ENCODE data around the gene ZNRF1. TPM values are rescaled to one million over a fixed set of nuclear protein-coding genes. Genes with fewer than 3 reads are reported as not detected.

ZNRF1 gene
- total and polyA plus RNA-seq, 2 donors, result 13.4 to 22.0 TPM

DNA sequence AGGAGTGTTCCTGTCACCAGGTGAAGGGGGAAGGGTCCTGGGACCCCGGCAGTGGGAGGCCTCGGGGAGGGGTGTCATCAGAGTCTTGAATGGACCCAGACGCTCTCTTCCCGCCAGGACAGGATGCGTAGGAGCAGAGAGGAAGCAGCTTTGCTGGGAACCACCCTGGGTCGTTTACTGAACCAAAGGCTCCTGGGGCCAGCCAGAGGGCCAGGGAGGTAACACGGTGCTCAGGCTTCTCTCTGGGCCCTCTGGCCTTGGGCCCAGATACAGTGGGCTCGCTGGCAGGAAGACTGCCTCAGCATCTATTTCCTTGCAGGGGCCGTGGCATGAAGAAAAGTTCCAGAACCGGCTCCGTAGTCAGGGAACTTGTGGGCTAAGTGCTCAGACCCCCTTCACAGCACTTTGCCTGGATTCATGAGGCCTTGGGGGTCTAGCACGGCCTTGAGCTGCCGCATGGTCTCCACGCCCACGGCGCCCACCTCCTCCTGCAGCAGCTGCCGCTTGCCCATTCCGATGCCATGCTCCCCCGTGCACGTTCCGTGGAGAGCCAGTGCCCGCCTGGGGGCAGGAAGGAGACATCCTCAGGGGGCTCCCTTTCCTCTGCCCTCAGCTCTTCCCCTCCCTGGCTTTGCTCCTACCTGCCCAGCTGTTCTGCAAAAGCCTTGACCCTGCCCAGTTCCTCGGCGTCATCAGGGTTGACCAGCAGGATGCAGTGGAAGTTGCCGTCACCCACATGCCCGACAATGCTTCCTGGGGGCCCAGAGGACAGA is 113.3 kb downstream of the ZNRF1 start:
- no peaks in the 10 kb centered on the region for H3K4me1 ChIP-seq (ENCODE audit: insufficient read depth)
- no peak overlapping the region for H3K27ac ChIP-seq (ENCODE audit: low read depth)
- no peak for DNase-seq (ENCODE audit: extremely low spot score)
- no peak overlapping the region for H3K4me3 ChIP-seq (ENCODE audit: low read depth, low read length)
- 51% methylated on average over 26 of the region's 26 CpGs for WGBS
- no peaks in the 10 kb centered on the region for H3K36me3 ChIP-seq (ENCODE audit: insufficient read depth)

DNA sequence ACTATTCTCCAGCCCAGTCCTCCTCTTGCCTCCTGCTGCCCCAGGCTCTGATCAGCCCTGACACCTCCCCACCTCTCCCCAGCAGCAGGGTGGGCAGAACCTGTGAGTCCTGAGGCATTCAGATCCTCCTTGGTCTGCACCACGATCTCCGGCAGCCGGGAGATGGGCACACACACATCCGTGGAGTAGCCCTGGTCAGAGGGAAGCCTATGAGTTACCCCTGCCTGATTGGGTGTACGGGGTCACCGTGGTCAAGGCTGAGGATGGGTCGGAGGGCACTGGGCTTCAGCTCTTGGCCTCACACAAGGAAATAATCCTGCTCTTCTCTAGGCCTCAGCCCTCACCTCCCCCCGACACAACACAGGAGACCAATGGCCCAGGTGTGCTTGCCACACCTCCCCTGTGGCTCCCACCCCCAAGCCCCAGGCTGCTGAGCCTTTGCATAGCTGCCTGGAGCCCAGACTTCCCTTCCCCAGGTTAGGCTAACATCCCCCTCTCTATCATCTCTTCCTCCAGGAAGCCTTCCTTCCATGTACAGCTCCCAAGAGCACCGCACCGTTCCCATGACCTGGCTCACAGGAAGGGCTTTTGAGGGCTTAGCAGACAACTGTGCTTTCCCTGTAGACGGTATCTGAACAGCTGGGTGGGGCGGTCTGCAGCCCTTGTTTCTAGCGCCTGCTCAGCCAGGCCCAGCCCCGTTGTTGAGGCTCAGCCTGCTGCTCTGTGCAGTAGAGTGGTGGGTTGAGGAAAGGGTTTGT is 114.1 kb downstream of the ZNRF1 start:
- Histone ChIP-seq H3K36me3 (ENCODE audit: insufficient read depth) (no peaks in the 10 kb centered on the region), H3K4me3 (ENCODE audit: low read depth, low read length) (no peak overlapping the region), H3K27ac (ENCODE audit: low read depth) (no peak overlapping the region), H3K4me1 (ENCODE audit: insufficient read depth) (no peaks in the 10 kb centered on the region)
- no peak for DNase-seq (ENCODE audit: extremely low spot score)
- 60% methylated on average over 14 of the region's 14 CpGs for WGBS

DNA sequence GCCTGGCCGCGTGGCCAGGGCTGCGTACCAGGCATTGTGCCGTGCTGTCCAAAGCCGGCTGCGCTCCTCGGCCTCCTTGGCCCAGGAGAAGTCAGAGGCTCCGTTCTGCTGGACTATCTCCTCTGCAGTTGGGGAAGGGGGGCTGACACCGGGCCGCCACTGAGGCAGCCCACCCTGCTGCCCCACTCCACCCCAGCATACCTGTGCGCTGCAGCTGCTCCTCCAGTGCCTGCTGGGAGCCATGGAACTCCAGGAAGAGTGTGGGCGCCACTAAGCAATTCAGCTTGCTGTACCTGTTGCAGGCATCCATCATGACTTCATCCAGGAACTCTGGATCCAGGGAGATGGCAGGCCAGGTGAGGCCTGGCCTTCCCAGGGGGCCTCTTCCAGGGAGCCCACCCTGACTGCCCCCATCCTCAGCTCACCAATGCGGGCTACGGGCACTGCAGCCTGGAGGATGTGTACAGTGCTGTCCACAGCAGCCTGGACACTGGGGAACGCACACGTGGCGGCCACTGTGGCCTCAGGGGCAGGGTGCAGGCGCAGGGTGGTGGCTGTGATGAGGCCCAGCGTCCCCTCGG is 114.8 kb downstream of the ZNRF1 start:
- WGBS, result 79% methylated on average over 20 of the region's 20 CpGs
- H3K4me1 ChIP-seq (ENCODE audit: insufficient read depth), result no peaks in the 10 kb centered on the region
- DNase-seq (ENCODE audit: extremely low spot score), result no peak
- H3K4me3 ChIP-seq (ENCODE audit: low read depth, low read length), result no peak overlapping the region
- no peaks in the 10 kb centered on the region for H3K36me3 ChIP-seq (ENCODE audit: insufficient read depth)
- no peak overlapping the region for H3K27ac ChIP-seq (ENCODE audit: low read depth)

DNA sequence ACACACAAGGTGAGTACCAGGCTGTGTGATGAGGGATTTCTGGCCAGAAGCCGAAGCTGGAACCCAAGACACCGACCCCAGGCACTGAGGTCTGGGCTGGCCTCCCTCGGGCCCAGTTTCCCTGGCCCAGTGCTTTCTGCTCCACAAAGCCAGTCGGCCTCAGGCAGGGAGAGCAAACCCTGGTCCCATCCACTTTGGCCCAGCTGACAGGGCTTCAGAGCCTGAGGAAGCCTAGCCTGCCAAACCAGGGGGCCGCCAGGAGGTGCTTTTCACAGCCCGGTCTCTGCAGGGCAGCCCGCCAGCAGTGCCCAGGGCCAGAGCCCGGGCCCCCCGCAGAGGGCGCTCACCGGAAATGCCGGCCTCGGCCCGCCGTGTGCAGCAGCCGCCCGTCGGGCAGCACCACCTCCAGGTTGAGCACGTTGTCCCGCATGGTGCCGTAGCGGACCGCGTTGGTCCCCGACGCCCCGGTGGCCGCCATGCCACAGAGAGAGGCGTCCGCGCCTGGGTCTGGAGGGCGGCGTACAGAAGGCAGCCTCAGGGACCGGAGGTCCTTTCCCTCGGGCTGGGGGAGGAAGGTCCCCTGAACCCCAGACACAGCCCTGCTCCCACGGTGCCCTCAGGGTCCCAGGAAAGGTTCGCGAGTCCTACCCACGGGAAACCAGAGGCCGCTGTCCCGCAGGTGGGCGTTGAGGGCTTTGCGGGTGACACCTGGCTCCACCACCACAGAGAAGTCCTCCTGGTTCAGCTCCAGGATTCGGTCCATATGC is 115.5 kb downstream of the ZNRF1 start:
- no peaks in the 10 kb centered on the region for H3K4me1 ChIP-seq (ENCODE audit: insufficient read depth)
- no peak for DNase-seq (ENCODE audit: extremely low spot score)
- H3K27ac ChIP-seq (ENCODE audit: low read depth), result no peak overlapping the region
- H3K36me3 ChIP-seq (ENCODE audit: insufficient read depth), result no peaks in the 10 kb centered on the region
- WGBS, result 91% methylated on average over 44 of the region's 44 CpGs
- no peak overlapping the region for H3K4me3 ChIP-seq (ENCODE audit: low read depth, low read length)

DNA sequence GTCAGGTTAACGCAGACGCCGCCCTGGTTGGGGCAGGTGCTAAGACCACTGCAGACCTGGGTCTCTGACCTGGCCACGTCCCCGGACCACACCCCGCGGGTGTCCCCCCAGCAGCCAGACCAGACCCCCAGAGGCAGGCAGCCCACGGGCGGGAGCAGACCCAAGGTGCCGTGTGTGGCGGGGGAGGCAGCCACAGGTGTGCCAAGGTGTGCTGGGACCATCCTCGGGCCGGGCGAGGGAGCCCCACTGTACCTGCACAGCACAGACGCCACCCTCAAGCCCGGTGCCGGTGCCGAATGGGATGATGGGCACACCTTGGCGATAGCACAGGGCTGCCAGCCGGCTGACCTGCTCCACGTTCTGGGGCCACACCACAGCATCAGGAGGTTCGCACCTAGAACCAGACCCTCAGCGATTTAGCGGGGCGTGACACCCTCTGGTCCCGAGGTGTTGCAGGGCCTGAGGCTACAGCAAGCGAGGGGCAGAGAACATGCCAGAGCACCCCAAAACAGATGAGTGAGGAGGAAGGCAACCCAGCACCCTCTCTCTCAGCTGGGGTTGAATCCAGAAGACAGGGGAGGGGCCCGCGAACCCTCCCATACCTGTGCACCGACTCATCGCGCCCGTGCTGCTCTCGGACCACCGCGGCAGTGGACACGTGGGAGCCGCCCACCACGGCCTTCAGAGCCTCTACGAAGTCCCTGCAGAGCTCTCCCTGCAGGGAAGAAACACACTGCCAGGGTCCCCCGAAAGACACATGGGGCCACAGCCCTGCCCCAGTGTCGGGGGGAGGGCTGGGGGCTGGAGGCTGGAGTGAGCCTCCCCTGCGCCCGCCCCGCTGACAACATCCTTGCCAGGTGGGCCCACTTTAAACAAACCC is 116.4 kb downstream of the ZNRF1 start:
- no peaks in the 10 kb centered on the region for H3K36me3 ChIP-seq (ENCODE audit: insufficient read depth)
- no peaks in the 10 kb centered on the region for H3K4me1 ChIP-seq (ENCODE audit: insufficient read depth)
- no peak overlapping the region for H3K4me3 ChIP-seq (ENCODE audit: low read depth, low read length)
- no peak overlapping the region for H3K27ac ChIP-seq (ENCODE audit: low read depth)
- no peak for DNase-seq (ENCODE audit: extremely low spot score)
- 90% methylated on average over 45 of the region's 45 CpGs for WGBS

DNA sequence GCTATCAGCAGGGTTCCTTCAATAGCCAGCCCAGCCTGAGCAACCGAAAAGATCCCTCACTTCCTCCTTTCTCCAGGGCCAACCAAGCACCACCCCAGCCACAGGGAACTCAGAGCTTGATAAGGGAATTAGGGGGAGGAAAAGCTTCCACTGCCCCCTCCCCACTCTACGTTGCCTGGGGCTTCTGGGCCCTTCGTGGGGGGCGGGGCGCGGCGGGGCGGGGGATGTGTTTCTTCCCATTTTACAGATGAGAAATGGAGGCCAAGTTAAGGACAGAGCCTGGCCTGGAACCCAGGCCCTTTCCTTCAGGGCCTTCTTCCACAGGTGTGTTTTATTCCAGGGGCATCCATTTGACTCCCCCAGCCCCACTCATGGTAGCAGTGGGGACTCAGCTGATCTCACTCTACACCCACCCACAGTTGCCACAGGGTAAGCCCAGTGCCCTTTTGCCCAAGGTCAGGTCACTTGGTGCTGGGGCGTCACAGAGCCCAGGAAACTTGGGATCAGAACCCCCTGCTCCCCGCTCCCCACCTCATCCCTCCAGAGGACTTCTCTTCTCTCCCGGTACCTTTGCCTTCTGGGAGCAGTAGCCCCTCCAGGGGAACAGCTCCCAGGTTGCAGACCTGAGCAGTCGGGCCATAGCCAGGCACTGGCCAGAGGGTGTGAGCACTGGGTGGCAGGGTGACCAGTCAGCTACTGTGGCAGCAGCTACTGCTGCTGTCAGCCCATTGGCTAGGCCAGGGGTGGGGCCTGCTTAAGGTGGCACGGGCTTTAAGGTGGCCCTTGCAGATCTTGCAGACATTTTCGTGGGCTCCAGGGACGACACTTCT is 117.5 kb downstream of the ZNRF1 start, which contains the start of gene LDHD:
Gene LDHD, minus strand, starts transcription at position 700 of the 830 bp plus-strand sequence. Its CDS starts 60 bp downstream, at position 640.
- no peak within 1 kb of the TSS for H3K27ac ChIP-seq (ENCODE audit: low read depth)
- DNase-seq (ENCODE audit: extremely low spot score), result no peak
- peak within 1 kb of the TSS; percentile 38 for H3K4me3 ChIP-seq (ENCODE audit: low read depth, low read length)
- H3K36me3 ChIP-seq (ENCODE audit: insufficient read depth), result no peaks in the 10 kb centered on the region
- 46% methylated on average over 15 of the region's 15 CpGs for WGBS
- H3K4me1 ChIP-seq (ENCODE audit: insufficient read depth), result no peaks in the 10 kb centered on the region

DNA sequence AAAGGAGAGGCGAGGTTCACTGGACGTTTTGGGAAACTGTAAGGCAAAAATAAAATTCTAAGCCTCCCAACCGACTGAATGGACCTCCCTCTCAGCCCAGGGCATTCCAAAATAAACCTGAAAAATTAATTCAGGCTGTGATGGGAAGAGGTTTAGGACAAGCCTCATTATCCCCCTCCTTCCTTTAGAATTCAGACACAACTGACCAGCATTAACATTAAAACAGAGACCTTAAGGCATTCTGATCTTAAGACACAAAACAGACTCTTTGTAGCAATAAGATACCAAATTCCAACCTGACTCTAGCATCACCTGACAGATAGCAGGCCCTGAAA is 118.1 kb downstream of the ZNRF1 start:
- no peak for DNase-seq (ENCODE audit: extremely low spot score)
- Histone ChIP-seq H3K27ac (ENCODE audit: low read depth) (no peak overlapping the region), H3K4me1 (ENCODE audit: insufficient read depth) (no peaks in the 10 kb centered on the region), H3K36me3 (ENCODE audit: insufficient read depth) (no peaks in the 10 kb centered on the region), H3K4me3 (ENCODE audit: low read depth, low read length) (no peak overlapping the region)
- WGBS, result 45% methylated on average over 3 of the region's 3 CpGs

DNA sequence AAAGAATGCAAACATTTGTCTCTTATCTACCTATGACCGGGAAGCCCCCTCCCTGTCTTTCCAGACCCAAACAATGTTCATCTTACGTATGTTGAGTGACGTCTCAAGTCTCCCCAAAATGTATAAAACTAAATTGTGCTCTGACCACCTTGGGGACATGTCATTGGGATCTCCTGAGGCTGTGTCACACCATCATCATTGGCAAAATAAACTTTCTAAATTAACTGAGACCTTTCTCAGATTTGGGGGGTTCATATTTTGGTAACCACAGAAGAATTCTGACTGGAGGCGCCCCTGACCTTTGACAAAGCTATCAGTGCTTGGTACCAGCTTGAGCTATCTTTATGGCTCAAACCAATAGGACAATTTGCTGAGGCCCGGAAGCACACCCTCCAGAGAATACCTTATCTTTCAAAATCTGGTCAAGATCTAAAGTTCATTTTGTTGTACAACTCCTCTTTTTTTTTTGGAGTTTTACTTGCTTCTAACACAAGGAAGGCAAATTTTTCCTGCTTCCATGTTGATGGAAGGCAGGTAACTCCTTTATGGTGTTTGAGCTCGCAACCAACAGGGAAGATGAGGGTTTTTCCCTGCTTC is 120.2 kb downstream of the ZNRF1 start:
- Histone ChIP-seq H3K4me1 (ENCODE audit: insufficient read depth) (no peaks in the 10 kb centered on the region), H3K4me3 (ENCODE audit: low read depth, low read length) (no peak overlapping the region), H3K36me3 (ENCODE audit: insufficient read depth) (no peaks in the 10 kb centered on the region), H3K27ac (ENCODE audit: low read depth) (no peak overlapping the region)
- DNase-seq (ENCODE audit: extremely low spot score), result no peak
- 78% methylated on average over 6 of the region's 6 CpGs for WGBS

DNA sequence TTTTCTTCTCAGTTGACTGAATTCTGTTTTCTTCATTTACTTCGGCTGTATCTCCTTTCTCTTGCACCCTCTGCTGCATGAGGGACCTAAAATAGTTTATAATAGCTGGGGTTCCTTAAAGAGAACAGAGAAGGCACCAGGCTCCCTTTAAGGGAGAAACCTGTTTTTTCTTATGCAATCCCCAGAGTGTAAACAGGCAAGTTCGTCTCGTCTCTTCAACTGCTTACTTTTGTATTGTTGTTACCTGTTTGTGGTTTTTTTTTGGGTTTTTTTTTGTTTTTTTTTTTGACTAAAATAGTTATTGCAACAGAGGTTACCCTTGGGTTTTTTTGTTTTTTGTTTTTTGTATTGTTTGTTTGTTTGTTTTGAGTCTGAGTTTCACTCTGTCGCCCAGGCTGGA is 121.4 kb downstream of the ZNRF1 start:
- no peak for DNase-seq (ENCODE audit: extremely low spot score)
- Histone ChIP-seq H3K4me3 (ENCODE audit: low read depth, low read length) (no peak overlapping the region), H3K36me3 (ENCODE audit: insufficient read depth) (no peaks in the 10 kb centered on the region), H3K4me1 (ENCODE audit: insufficient read depth) (no peaks in the 10 kb centered on the region), H3K27ac (ENCODE audit: low read depth) (no peak overlapping the region)
- 75% methylated on average over 4 of the region's 4 CpGs for WGBS

DNA sequence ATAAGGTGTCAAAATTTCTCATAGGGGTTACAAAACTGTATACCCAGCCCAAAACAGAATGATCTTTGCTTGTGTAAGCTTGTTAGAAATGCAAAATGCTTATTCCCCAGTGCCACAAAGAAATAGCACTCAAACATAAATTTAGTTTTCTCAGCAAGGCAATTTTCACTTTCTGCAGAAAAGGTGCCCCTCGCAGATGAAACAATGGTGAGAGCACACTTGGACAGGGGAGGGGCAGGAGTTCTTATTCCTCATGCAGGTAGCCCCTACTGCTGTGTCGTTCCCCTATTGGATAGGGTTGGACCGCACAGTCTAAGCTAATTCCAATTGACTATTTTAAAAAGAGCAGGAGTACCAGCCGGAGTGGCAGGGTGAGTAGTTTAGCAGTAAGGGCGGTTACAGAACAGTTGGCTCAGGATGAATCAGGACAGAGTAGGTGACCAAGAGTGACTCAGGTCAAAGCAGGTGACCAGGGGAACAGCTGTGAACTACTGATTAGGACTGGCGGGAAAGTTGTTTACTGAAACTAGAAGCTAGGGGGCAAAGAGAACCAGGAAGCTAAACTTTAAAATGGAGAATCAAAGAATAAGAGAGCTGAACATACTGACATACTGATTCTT is 123.2 kb downstream of the ZNRF1 start:
- 95% methylated on average over 6 of the region's 6 CpGs for WGBS
- DNase-seq (ENCODE audit: extremely low spot score), result no peak

DNA sequence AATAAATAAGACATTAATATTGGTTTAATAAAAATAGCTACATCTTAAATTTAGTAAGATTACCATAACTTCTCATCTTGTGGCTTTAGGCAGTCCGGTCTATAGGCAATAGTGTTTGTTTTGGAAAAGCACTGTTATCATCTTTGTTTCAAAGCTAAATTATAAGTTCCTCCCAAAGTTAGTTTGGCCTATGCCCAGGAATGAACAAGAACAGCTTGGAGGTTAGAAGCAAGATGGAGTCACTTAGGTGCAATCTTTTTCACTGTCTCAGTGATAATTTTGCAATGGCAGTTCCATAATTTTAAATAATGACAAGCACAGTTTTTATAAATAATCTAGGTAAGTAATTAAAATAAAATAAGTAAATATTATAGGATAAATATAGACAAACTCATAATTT is 123.8 kb downstream of the ZNRF1 start:
- 92% methylated on average over 1 of the region's 1 CpG for WGBS
- no peaks in the 10 kb centered on the region for H3K4me1 ChIP-seq (ENCODE audit: insufficient read depth)
- H3K4me3 ChIP-seq (ENCODE audit: low read depth, low read length), result no peak overlapping the region
- no peak overlapping the region for H3K27ac ChIP-seq (ENCODE audit: low read depth)
- no peaks in the 10 kb centered on the region for H3K36me3 ChIP-seq (ENCODE audit: insufficient read depth)
- no peak for DNase-seq (ENCODE audit: extremely low spot score)

More for the DNA sequence above, 123.2 kb downstream of the ZNRF1 start:
- no peaks in the 10 kb centered on the region for H3K36me3 ChIP-seq (ENCODE audit: insufficient read depth)
- H3K4me1 ChIP-seq (ENCODE audit: insufficient read depth), result no peaks in the 10 kb centered on the region
- no peak overlapping the region for H3K27ac ChIP-seq (ENCODE audit: low read depth)
- H3K4me3 ChIP-seq (ENCODE audit: low read depth, low read length), result no peak overlapping the region

All from urinary bladder (tissue), 4 donors.